HepG2 (cell line): ENCODE results near the gene VDR. TPM values are rescaled to one million over a fixed set of nuclear protein-coding genes. Genes with fewer than 3 reads are reported as not detected.
A peak's percentile ranks its signal among the peaks of the same experiment; 100 is the strongest.

ENCODE experiments used
- BRD4 ChIP-seq: sonication (generic); formaldehyde crosslinking; IDR thresholded peaks from 2 replicates; pipeline ENCODE4 v1.4.0; 2020; ENCODE audit warnings: missing genetic modification reagents
- FOXO1 ChIP-seq: sonication (generic); formaldehyde crosslinking; IDR thresholded peaks from 2 replicates; pipeline ENCODE4 v1.4.0; 2020; ENCODE audit warnings: missing genetic modification reagents
- HDAC1 ChIP-seq: sonication (generic); formaldehyde crosslinking; IDR thresholded peaks from 2 replicates; pipeline ENCODE4 v1.5.1; 2020; ENCODE audit warnings: mild to moderate bottlenecking, missing genetic modification reagents
- IRX3 ChIP-seq: sonication (generic); formaldehyde crosslinking; IDR thresholded peaks from 2 replicates; pipeline ENCODE4 v1.8.1; 2023; ENCODE audit warnings: mild to moderate bottlenecking, low read depth, missing genetic modification reagents, borderline replicate concordance
- KLF13 ChIP-seq: sonication (generic); formaldehyde crosslinking; IDR thresholded peaks from 2 replicates; pipeline ENCODE4 v1.4.0; 2020; ENCODE audit warnings: mild to moderate bottlenecking, missing genetic modification reagents
- NONO ChIP-seq, 2 experiments: fragments of 450-650 bp in 1 of 2; sonication (generic) in 1 of 2; formaldehyde crosslinking in 1 of 2; IDR thresholded peaks in 1 of 2; conservative IDR thresholded peaks in 1 of 2; 2 replicates each; pipeline versions ENCODE4 v1.6.1 to v1.8.0; 2017 to 2022; ENCODE audit warnings: mild to moderate bottlenecking in 1 of 2, missing genetic modification reagents in 1 of 2, moderate library complexity in 1 of 2
- SPEN ChIP-seq: sonication (generic); formaldehyde crosslinking; IDR thresholded peaks from 2 replicates; pipeline ENCODE4 v1.5.1; 2020; ENCODE audit warnings: low read depth, mild to moderate bottlenecking, missing genetic modification reagents
- TGIF2 ChIP-seq: IDR thresholded peaks from 2 replicates; pipeline ENCODE4 v1.6.1; 2016; ENCODE audit warnings: control low read depth, missing compliant biosample characterization
- ZBED4 ChIP-seq: sonication (generic); formaldehyde crosslinking; IDR thresholded peaks from 2 replicates; pipeline ENCODE4 v1.4.0; 2020; ENCODE audit warnings: missing genetic modification reagents, borderline replicate concordance
- ZBTB42 ChIP-seq: sonication (generic); formaldehyde crosslinking; IDR thresholded peaks from 2 replicates; pipeline ENCODE4 v1.5.0; 2020; ENCODE audit warnings: mild to moderate bottlenecking, missing genetic modification reagents
- ZNF264 ChIP-seq: sonication (generic); formaldehyde crosslinking; IDR thresholded peaks from 2 replicates; pipeline ENCODE4 v1.4.0; 2020; ENCODE audit warnings: missing genetic modification reagents
- ZNF430 ChIP-seq: sonication (generic); formaldehyde crosslinking; IDR thresholded peaks from 2 replicates; pipeline ENCODE4 v1.9.0; 2021; ENCODE audit warnings: mild to moderate bottlenecking, missing genetic modification reagents
- ZNF496 ChIP-seq: sonication (generic); formaldehyde crosslinking; IDR thresholded peaks from 2 replicates; pipeline ENCODE4 v1.8.1; 2023; ENCODE audit warnings: mild to moderate bottlenecking, moderate library complexity, missing genetic modification reagents; ENCODE audit not compliant: insufficient replicate concordance
- ZNF720 ChIP-seq: sonication (generic); formaldehyde crosslinking; IDR thresholded peaks from 2 replicates; pipeline ENCODE4 v1.4.0; 2020; ENCODE audit warnings: missing genetic modification reagents
- polyA plus RNA-seq, 8 experiments: library from polyadenylated mRNA; depleted of rRNA in 3 of 8; stranded (reverse) in 7 of 8; unstranded in 1 of 8; fragments of >200 nt; fragmentation: Illumina TruSeq in 4 of 8; extraction: Trizol in 4 of 8; gene quantifications; 2 replicates each; pipeline versions ENCODE4 v1.2.1 to v1.2.3, GENCODE V29; 2011 to 2016; ENCODE audit warnings: low read depth in 4 of 8, missing spikeins in 1 of 8, mixed read lengths in 1 of 8; ENCODE audit not compliant: insufficient read depth in 1 of 8
- total RNA-seq, 5 experiments: library from RNA; depleted of rRNA; stranded (reverse); fragments of >200 nt; fragmentation: Illumina TruSeq; extraction: Trizol; gene quantifications; 2 replicates each; pipeline ENCODE4 v1.2.3, GENCODE V29; 2016; ENCODE audit warnings: low read depth in 1 of 5
- TF ChIP-seq, protein P1 (sequence below), 2 experiments: sonication (generic) in 1 of 2; formaldehyde crosslinking in 1 of 2; IDR thresholded peaks; 2 replicates each; pipeline versions ENCODE4 v1.5.1 to v1.6.1; 2011 to 2020; ENCODE audit warnings: borderline replicate concordance in 1 of 2, low read depth in 1 of 2, low read length in 1 of 2, mild to moderate bottlenecking in 1 of 2, missing genetic modification reagents in 1 of 2, moderate library complexity in 1 of 2
- TF ChIP-seq, protein P2 (sequence below): sonication (generic); formaldehyde crosslinking; IDR thresholded peaks from 2 replicates; pipeline ENCODE4 v1.4.0; 2020; ENCODE audit warnings: missing genetic modification reagents
- TF ChIP-seq, protein P3 (sequence below): sonication (generic); formaldehyde crosslinking; conservative IDR thresholded peaks from 2 replicates; pipeline ENCODE4 v1.5.0; 2020; ENCODE audit warnings: missing genetic modification reagents
- TF ChIP-seq, protein P4 (sequence below): sonication (generic); formaldehyde crosslinking; conservative IDR thresholded peaks from 2 replicates; pipeline ENCODE4 v1.4.0; 2020; ENCODE audit warnings: missing genetic modification reagents

Gene VDR
- total and polyA plus RNA-seq, 2 of the 13 experiments (the other 11 are each of a cell fraction or from before 2014, with no cell fraction given), result 0.08 to 0.33 TPM

GRCh38 chr12:47819896-47820630 is 84.7 kb downstream of the VDR start, which contains the start of gene HDAC7 (continued):
- TF ChIP-seq ZBED4 (CRISPR knock-in tag), result 0 out of 2 replicates have a peak, but pooled peaks have one; percentile 20
- no peak for TF ChIP-seq IRX3 (CRISPR knock-in tag)
- TF ChIP-seq TGIF2 (CRISPR knock-in tag), result no peak
- 0 out of 2 replicates have a peak, but pooled peaks have one; percentile 10 for TF ChIP-seq FOXO1 (CRISPR knock-in tag)
- TF ChIP-seq SPEN (CRISPR knock-in tag), result 0 out of 2 replicates have a peak, but pooled peaks have one; percentile 18
- TF ChIP-seq KLF13, result no peak
- no peak for TF ChIP-seq ZBTB42
- TF ChIP-seq NONO (IDR thresholded peaks at IDR 0.05), result no peak
- TF ChIP-seq NONO (CRISPR knock-in tag; conservative IDR thresholded peaks at IDR 0.05), result peak; percentile 61; the same call in 1 of the 2 replicates
- no peak for TF ChIP-seq ZNF720 (CRISPR knock-in tag)
- TF ChIP-seq, protein P1, sequence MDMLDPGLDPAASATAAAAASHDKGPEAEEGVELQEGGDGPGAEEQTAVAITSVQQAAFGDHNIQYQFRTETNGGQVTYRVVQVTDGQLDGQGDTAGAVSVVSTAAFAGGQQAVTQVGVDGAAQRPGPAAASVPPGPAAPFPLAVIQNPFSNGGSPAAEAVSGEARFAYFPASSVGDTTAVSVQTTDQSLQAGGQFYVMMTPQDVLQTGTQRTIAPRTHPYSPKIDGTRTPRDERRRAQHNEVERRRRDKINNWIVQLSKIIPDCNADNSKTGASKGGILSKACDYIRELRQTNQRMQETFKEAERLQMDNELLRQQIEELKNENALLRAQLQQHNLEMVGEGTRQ (IDR thresholded peaks at IDR 0.05; ENCODE audit: low read depth, low read length), result no peak
- TF ChIP-seq, protein P1 (CRISPR knock-in tag; IDR thresholded peaks at IDR 0.05; ENCODE audit: borderline replicate concordance), result no peak
- TF ChIP-seq ZNF264 (CRISPR knock-in tag), result no peak
- peak; percentile 63; the same call in 1 of the 2 replicates for TF ChIP-seq HDAC1
- no peak for TF ChIP-seq BRD4 (CRISPR knock-in tag)
- TF ChIP-seq, protein P2, sequence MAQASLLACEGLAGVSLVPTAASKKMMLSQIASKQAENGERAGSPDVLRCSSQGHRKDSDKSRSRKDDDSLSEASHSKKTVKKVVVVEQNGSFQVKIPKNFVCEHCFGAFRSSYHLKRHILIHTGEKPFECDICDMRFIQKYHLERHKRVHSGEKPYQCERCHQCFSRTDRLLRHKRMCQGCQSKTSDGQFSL (CRISPR knock-in tag), result peak; percentile 67; the same call in 1 of the 2 replicates
- TF ChIP-seq, protein P3, sequence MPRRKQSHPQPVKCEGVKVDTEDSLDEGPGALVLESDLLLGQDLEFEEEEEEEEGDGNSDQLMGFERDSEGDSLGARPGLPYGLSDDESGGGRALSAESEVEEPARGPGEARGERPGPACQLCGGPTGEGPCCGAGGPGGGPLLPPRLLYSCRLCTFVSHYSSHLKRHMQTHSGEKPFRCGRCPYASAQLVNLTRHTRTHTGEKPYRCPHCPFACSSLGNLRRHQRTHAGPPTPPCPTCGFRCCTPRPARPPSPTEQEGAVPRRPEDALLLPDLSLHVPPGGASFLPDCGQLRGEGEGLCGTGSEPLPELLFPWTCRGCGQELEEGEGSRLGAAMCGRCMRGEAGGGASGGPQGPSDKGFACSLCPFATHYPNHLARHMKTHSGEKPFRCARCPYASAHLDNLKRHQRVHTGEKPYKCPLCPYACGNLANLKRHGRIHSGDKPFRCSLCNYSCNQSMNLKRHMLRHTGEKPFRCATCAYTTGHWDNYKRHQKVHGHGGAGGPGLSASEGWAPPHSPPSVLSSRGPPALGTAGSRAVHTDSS (CRISPR knock-in tag), result no peak
- no peak for TF ChIP-seq ZNF496 (CRISPR knock-in tag)
- TF ChIP-seq ZNF430 (CRISPR knock-in tag), result no peak
- TF ChIP-seq, protein P4, sequence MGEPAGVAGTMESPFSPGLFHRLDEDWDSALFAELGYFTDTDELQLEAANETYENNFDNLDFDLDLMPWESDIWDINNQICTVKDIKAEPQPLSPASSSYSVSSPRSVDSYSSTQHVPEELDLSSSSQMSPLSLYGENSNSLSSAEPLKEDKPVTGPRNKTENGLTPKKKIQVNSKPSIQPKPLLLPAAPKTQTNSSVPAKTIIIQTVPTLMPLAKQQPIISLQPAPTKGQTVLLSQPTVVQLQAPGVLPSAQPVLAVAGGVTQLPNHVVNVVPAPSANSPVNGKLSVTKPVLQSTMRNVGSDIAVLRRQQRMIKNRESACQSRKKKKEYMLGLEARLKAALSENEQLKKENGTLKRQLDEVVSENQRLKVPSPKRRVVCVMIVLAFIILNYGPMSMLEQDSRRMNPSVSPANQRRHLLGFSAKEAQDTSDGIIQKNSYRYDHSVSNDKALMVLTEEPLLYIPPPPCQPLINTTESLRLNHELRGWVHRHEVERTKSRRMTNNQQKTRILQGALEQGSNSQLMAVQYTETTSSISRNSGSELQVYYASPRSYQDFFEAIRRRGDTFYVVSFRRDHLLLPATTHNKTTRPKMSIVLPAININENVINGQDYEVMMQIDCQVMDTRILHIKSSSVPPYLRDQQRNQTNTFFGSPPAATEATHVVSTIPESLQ (CRISPR knock-in tag), result no peak
